NCI-H2227 (cell line): ENCODE results near the gene LARP7.
"Not testable (repeated sequence)": the region's sequence is repeated elsewhere in the genome, so short reads cannot be mapped to it uniquely, and the experiment has no call there.

Experiments used
- DNase-seq: peaks from one replicate; lab custom pipeline; 2025; ENCODE audit not compliant: unreplicated experiment; lab: John Stamatoyannopoulos, UW

LARP7 gene

DNA sequence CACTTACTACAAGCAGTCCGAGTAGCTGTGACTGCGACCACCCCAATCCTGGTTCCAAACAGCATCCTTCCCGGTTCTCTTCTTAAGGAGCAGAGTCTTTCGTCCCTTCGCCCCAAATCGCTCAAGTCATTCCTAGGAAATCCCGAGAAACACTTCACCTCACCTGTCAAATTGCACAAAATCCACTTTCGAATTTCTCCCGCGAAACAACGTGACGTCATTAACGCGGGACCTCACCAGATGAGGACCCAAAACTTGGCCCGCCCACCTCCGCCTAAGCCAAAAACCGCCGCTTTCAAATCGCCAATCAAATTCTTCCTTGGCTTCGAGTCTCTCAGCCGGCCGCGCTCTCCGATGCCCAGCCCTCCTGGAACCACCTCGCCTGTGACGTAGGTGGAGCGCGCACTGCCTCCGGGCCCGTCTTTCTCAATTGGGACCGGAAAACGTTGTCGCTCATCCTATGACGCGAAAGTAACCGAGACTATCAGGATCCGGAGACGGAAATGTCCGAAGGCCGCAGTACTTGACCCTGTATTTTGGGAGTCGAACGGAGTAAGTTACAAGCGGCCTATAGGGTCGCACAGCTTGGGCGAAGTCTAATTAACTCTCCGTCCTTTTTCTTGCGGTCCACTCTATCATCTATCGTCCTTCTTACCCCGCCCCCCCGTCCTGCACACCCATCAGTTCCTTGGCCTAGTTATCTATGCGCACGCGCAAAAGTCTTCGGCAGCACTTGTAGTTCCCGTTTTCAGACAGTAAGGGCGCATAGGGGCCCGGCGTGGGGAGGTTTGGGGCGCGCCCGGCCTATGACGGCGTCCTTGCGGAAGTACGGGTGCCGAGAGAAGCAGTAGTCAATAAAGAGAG, at the start of gene LARP7, which contains the start of gene ZGRF1:
LARP7 (plus strand) TSS at position 456 of the 864 bp plus-strand sequence. CDS start 7,527 bp downstream, outside the sequence.
ZGRF1 (minus strand) TSS at position 222 of the 864 bp plus-strand sequence. CDS start 3,733 bp downstream, outside the sequence.
- DNase-seq = peak; percentile 98

DNA sequence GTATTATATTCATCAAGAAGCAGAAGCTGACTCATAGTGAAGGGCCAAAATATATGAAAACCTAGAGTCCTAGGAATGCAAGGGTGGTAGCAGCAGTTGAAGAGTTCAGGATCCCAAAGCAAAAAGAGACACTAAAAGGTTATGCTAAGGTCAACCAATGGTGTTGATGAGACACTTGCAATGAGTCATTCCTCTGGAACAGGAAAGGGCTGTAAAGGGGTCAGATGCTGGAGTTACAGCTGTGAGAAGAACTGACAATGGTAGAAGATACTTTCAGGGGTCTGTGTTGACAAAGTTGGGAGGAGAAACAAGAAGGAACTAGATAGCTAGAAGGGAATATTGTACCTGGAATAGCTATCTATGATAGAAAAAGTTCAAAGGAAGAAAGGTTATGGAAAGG, 47.7 kb upstream of the LARP7 start:
- no peak for DNase-seq

DNA sequence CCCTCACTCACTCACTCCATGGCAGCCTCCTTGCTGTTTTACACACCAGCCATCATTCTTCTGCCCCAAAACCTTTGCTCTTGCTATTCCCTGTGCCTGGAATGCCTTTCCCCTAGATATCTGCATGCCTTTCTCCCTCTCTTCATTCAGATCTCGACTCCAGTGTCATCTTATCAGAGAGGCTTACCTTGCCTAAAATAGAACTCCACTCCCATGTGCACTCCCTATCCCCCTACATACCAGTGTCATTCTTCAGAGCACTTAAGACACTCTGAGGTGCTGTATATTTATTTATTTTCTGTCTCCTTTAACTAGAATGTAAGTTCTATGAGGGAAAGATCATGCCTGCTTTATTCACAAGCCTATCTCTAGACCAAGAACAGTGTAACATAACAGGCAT, 45.4 kb upstream of the LARP7 start:
- DNase-seq = no peak

DNA sequence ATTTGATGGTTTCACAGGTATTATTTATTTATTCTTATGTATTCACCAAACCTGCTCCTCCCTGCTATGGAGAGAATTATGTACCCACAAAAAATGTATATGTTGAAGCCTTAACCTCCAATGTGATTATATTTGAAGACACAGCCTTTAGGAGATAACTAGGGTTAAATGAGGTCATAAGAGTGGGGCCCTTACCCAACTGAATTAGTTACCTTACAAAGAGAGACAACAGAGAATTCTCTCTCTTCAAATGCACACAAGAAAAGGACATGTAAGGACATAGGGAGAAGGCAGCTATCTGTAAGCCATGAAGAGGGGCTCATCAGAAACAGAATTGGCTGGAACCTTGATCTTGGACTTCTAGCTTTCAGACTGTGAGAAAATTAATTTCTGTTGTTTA, 44.2 kb upstream of the LARP7 start:
- no peak for DNase-seq

DNA sequence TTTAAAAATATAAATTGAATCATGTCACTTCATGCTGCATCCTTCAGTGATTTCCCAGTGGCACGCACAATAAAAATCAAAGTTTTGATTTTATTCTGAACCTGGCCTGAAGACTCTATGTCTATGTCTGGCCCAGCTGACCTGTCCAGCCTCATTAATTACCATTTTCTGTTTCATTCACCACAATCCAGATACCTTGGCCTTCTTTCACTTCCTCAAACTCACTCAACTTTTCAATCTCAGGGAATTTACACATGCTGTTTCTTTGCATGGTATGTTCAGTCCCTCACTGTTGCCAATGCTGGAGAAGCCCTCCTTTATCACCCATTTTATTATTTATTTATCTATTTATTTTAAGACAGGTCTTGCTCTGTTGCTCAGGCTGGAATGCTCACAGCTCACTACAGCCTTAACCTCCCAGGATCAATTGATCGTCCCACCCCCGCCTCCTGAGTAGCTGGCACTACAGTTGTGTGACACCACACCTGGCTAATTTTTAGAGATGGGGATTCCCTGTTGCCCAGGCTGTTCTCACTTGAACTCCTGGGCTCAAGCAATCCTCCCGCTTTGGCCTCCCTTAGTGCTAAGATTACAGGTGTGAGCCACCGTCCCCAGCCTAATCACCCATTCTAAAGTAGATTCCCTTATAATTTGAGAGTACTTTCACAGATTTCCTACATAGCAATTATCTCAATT, 43.4 kb upstream of the LARP7 start:
- DNase-seq = no peak

DNA sequence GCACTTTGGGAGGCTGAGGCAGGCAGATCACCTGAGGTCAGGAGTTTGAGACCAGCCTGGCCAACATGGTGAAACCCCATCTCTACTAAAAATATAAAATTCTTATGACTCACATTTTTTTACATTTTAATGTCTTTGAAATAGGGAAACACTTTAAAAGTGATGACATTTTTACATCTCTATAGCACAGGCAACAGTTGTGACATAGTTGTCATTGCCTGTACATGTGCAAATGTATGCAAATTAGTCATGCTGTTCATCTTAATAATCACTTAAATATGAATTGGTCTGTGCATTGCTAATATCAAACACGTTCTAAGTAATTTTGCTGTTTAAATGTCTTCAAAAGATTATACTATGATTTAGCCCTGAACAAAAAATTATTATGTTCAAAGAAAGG, 42.0 kb upstream of the LARP7 start:
- DNase-seq = no peak

DNA sequence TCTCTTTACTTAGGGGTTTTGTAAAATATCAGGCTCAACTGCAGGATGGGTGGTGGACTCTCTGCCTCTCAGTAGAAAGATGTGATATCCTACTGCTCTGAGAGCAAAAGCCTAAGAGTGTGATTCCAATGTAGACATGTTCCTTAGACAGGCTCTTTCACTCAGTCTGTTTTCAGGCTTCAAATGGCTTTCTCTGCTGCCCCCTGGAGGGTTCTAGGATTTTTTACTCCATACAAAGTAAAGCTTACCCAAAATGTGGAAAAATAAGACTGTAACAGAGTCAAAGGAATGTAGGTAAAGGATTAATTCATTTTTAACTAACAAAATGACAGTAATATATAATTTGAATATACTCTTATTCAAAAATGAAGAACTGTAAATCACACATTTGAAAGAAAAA, 32.4 kb upstream of the LARP7 start:
- DNase-seq = peak; percentile 65

DNA sequence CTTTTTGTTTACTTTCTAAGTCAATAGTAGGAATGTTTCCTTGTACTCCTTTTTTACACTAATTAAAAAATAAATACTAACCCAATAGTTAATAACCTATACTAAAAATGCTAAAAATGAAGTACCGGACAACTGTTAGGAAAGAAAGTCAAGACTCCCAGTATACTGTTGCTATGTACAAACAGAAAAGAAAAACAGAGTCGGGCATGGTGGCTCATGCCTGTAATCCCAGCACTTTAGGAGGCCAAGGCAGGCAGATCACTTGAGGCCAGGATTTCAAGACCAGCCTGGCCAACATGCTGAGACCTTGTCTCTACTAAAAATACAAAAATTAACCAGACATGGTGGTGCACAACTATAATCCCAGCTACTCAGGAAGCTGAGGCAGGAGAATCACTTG, 24.1 kb upstream of the LARP7 start:
- not testable (repeated sequence) for DNase-seq

DNA sequence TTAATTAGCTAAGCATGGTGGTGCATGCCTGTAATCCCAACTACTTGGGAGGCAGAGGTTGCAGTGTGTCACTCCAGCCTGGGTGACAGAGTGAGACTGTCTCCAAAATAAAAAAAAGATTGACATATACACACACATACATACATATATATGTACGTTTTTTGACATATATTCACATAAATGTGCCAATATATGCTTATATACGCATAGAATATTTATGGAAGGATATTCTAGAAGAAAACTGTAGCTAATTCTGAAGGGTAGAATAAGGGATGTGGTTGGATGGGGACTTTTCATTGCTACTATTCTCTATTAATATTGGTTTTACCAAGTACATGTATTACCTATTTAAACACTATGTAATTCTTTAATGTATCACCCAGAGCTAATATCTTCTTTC, 20.0 kb upstream of the LARP7 start:
- DNase-seq = no peak

DNA sequence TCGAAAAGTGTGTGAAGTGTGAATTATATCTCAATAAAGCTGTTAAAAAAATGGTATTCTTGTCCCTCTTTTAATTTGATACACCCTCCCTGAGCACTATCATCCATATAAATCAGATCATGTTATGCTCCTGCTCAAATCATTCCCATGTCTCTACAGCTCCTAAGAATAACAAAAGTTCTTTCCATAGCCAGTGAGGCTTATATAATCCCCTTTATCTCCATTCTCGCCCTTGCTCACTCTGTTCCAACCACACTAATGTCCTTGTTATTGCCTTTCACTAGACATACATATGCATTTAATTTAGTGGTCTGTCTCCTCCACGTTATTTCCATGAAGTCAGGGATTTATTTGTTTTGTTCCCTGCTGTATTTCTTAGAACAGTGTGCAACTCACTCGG, 10.7 kb upstream of the LARP7 start:
- DNase-seq = no peak

DNA sequence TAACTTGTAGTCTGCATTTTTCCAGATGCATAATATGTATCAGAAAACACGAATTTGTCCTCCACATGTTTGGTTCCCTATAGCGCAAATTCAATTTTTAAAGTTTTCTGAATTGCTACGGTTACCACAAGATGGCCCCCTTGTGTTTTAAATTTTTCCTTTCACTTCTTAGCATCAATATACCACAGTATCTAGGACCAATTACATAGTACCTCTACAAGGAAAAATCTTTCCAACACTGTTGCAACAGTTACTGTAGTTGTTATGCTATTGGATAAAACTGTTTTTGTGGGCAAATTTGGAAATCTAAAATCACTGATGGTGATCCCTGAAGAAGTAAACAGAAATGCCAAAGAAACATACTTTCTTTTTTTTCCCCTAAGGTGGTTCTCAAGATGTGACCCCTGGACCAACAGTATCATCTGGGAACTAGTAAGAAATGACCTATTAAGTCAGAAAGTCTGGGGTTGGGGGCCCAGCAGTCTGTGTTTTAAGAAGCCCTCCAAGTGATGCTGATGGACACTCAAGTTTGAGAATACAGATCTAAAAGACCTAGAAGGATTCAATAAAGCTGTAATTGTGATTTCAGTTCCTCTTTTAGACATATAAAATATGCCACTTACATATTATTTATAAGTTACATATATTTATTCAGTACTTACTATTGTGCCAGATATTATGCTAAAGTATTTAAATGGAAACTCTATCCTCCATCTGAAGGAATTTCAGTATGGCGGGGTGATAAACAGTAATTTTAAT, 3.3 kb upstream of the LARP7 start:
- DNase-seq = peak; percentile 30

DNA sequence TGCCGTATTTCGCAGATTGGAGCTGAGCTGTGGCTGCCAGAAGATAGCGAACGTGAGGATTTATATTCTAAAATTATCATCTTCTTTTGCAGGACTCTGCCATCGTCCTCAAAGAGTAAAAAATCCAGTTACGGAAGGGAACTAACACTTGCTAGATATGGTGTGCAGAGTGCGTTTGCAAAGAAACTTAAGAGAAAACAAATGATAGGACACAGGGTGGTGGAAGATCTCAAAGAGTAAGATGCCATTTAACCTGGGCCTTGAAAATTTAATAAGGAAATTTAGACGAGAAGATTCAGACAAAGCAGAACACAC, 566 bp downstream of the LARP7 start:
- no peak for DNase-seq

DNA sequence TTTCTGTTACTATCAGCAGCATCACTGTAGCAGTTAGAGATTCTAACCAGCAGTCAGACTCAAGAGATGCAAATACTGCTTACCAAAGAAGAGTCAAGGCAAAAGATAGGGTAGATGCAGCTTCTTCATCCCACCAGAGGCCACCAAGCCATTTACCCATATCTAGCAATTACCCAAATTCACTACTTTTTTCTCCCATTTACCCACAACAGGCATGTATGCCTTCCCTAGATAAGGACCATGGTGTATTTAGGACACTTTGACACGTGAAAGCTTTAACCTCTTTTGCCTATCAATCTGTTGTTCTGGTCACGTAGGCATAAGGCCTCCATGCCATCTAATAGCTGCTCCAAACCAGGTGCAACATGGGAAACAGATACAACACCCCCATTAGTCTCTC, 5.6 kb downstream of the LARP7 start:
- DNase-seq = no peak

DNA sequence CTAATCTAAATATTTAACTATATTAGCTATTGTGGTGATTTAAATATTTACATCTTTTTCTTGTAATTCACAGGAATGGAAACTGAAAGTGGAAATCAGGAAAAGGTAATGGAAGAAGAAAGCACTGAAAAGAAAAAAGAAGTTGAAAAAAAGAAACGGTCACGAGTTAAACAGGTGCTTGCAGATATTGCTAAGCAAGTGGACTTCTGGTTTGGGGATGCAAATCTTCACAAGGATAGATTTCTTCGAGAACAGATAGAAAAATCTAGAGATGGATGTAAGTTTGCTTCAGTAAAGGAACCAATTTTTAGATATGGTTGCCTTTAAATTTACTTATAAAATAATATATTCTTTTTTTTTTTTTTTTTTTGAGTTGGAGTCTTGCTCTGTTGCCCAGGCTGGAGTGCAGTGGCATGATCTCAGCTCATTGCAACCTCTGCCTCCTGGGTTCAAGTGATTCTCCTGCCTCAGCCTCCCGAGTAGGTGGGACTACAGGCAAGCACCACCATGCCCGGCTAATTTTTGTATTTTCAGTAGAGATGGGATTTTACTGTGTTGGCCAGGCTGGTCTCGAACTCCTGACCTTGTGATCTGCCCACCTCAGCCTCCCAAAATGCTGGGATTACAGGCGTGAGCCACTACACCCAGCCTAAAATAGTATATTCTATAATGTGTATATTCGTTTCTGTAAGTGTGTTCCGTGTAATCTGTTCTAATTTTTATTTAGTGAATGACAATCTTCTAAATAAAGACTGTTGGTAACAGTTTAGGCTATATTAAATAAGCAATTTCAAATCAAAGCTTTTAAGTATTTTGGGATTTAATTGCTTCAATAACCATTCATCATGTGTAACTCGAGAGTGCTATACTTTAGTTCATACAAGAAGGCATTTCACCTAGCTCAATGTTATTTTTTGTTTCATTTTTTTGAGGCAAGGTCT, 7.9 kb downstream of the LARP7 start:
- DNase-seq = not testable (repeated sequence)

DNA sequence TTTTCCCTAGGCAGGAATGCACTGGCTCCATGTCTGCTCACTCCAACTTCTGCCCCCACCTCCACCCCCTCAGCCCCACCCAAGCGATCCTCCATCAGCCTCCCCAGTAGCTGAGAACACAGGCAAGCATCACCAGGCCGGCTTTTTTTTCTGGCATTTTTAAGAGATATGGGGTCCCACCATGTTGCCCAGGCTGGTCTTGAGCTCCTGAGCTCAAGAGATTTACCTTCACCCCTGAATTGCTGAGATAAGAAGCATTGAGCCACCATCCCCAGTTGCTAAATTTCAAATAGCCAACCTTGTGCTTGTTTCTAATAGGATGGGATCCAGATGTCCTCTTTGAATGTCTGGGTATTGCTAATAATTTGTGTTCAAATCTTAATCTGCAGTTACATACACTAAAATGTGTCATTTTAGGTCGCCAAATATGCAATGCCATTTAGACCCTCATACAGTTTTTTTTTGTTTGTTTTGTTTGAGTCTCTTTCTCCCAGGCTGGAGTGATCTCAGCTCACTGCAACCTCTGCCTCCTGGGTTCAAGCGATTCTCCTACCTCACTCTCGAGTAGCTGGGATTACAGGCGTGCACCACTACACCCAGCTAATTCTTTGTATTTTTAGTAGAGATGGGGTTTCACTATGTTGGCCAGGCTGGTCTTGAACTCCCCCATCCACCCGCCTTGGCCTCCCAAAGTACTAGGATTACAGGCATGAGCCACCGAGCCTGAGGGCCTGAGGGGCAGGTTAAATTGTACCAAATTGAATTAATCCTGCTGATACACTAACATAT, 8.8 kb downstream of the LARP7 start:
- no peak for DNase-seq

DNA sequence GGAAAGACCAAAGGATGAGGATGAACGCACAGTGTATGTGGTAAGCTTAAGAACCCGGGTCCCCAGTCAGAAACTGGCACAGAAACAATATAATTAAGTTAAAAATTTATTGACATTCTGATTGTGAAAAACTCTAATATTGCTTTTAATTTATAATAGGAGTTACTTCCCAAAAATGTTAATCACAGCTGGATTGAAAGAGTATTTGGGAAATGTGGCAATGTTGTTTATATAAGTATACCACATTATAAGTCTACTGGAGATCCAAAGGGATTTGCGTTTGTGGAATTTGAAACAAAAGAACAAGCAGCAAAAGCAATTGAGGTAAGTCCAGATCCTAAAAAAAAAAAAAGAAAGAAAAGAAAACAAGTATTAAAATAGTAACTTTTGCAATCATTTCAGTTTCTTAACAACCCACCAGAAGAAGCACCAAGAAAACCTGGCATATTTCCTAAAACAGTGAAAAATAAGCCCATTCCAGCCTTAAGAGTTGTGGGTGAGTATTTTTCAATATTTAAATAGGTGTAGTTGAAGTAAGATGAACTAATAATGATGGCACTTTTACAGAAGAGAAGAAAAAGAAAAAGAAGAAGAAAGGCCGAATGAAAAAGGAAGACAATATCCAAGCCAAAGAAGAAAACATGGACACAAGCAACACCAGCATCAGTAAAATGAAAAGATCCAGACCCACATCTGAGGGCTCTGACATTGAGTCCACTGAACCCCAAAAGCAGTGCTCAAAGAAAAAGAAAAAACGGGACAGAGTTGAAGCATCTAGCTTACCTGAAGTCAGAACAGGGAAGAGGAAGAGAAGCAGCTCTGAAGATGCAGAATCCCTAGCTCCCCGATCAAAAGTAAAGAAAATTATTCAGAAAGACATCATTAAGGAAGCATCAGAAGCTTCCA, 9.9 kb downstream of the LARP7 start:
- DNase-seq = no peak

DNA sequence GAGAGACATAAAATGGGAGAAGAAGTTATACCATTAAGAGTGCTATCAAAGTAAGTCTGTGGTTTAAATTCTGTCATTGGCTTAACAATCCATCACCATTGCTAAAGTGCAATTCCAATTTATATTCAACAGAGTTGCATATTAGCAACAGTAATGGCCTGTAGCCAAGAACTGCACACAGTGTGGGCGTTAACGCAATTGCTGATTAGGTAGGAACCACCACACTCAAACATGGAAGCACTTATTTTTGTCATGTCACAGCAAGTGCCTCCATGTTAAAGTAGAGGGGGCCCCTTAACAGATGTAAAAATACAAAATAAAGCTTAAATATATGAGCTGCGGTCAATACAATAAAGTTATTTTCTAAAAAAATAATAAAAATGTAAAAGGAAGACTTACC, 10.8 kb downstream of the LARP7 start:
- no peak for DNase-seq

DNA sequence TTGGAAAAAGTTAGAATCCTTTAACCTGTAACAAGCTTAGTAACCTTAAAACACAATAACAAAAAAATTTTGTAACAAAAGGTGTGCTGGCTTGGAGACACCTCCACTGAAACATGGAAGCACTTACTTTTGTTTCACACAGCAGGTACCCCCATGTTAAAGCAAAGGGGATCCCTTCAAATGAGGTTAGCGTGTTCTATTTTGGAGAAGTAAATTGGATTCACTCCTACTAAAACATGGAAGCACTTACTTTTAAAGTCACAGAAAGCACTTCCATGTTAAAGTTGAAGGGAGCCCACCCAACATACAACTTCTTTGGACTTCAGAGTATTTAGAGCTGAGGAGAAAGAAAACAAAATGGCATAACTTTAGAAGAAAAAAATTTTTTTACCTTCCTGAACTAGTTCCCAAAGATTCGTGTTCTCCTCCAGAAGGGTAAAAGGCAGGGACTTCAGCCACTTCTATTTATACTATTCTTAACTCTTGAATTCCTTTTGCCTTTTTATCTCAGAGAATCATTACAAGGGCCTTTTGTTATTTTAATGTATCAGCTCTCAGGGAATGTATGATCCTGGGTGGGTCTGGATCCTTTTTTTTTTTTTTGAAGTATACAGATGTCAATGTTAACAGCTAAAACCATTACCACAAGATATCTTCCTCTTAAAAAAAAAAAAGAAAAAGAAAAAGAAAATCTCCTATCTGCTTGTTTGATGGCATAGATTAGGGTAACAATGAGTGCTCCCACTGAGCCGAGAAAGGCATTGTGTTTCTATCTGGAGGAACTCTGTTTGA, 11.5 kb downstream of the LARP7 start:
- DNase-seq = no peak
